Right lobe of liver (tissue), 6 donors: ENCODE data around the gene PPRC1. TPM values are rescaled to one million over a fixed set of nuclear protein-coding genes. Genes with fewer than 3 reads are reported as not detected.

ENCODE experiments used
- ATAC-seq, 4 donors: fragments of 200-7000 bp; cut with Tn5 transposase; one replicate each; pipeline ENCODE4 v1.9.1; 2020; ENCODE audit warnings: mild to moderate bottlenecking in 4 of 4, moderate library complexity in 4 of 4
- DNase-seq, 3 donors: peaks; one replicate each; pipeline ENCODE4 v3.0.0-alpha.2; 2020
- H3K27ac ChIP-seq, 3 donors: fragments of 200-600 bp; one replicate each; pipeline ENCODE4 v1.8.0; 2022
- H3K27me3 ChIP-seq, 2 donors: fragments of 200-600 bp; one replicate each; pipeline ENCODE4 v1.8.0; 2022
- H3K36me3 ChIP-seq, 4 donors: fragments of 200-600 bp; sonication (generic) in 1 of 4; one replicate each; pipeline versions ENCODE4 v1.5.1 to v1.8.0; 2017 to 2022; ENCODE audit warnings: control low read depth in 1 of 4
- H3K4me1 ChIP-seq, 4 donors: fragments of 200-600 bp; sonication (generic) in 1 of 4; one replicate each; pipeline versions ENCODE4 v1.5.1 to v1.8.0; 2017 to 2022; ENCODE audit warnings: control low read depth in 1 of 4
- H3K4me3 ChIP-seq, 3 donors: fragments of 200-600 bp; one replicate each; pipeline ENCODE4 v1.8.0; 2022
- H3K9me3 ChIP-seq, 4 donors: fragments of 200-600 bp; sonication (generic) in 1 of 4; one replicate each; pipeline versions ENCODE4 v1.5.1 to v1.8.0; 2017 to 2022; ENCODE audit warnings: control low read depth in 1 of 4
- CTCF ChIP-seq, 4 donors: fragments of 200-600 bp in 3 of 4; fragments of 450-650 bp in 1 of 4; IDR thresholded peaks; one replicate each; pipeline versions ENCODE4 v1.5.1 to v1.8.0; 2016 to 2022; ENCODE audit warnings: antibody characterized with exemption in 4 of 4, mild to moderate bottlenecking in 2 of 4
- POLR2A ChIP-seq: fragments of 450-650 bp; IDR thresholded peaks from one replicate; pipeline ENCODE4 v1.6.1; 2017; ENCODE audit warnings: antibody characterized with exemption, mild to moderate bottlenecking
- WGBS: methylation state at CpG from one replicate; pipeline ENCODE4 v1.1.6; 2018; ENCODE audit warnings: low coverage, low lambda C conversion rate; ENCODE audit not compliant: insufficient coverage; ENCODE audit errors: missing lambda C conversion rate; 5-methylcytosine and 5-hydroxymethylcytosine counted together
- intact Hi-C, 2 donors: fragments of 100-400 bp; cut with DNase I; formaldehyde crosslinking; loops; one replicate each; pipeline versions ENCODE4 v1.11.2 to v1.14.1; 2022
- total RNA-seq, 6 experiments: library from RNA; depleted of rRNA in 2 of 6; stranded (reverse); fragments of >200 nt in 2 of 6; fragmentation: NEBNext Ultra II Directional in 3 of 6; extraction: Animal tissue kit (Norgen Biotek cat#: 25700) in 3 of 6; gene quantifications; one replicate each; pipeline versions ENCODE4 v1.1.0 to v1.2.4, GENCODE V29; 2016 to 2023
- donor health status: DM: no; HTN: yes; CAD: no.
- donor health status: DM: no; HTN: no; CAD: no.
- donor health status: DM: no; HTN: no; CAD: no.
- donor health status: DM: no; HTN: yes; CAD: no.
- donor health status: DM: no; HTN: yes; CAD: no.

PPRC1 gene
- total RNA-seq, 6 experiments from 2014 or later = 7.9 to 18.2 (median 10.3) TPM

GRCh38 chr10:102109166-102110116 lies 23.4 kb upstream of the PPRC1 start:
- Histone ChIP-seq H3K36me3 (peaks cover 0 to 38% (median 22%) of the 10 kb centered on the region in 4 donors), H3K4me1 (peaks cover 0 to 13% (median 0%) of the 10 kb centered on the region in 4 donors), H3K9me3 (no peaks in the 10 kb centered on the region), H3K27ac (no peak overlapping the region), H3K27me3 (no peaks in the 10 kb centered on the region), H3K4me3 (no peak overlapping the region)
- ATAC-seq (no peak), DNase-seq (no peak)
- intact Hi-C loops = no loop called here
- WGBS = 93% methylated on average over 15 of the region's 24 CpGs
- TF ChIP-seq CTCF (IDR thresholded peaks at IDR 0.05) (no peak), POLR2A (no peak)

- intact Hi-C loops = no loop called here
- H3K4me3 ChIP-seq = no peak overlapping the region
- DNase-seq = no peak
- H3K36me3 ChIP-seq = peaks cover 0 to 38% (median 22%) of the 10 kb centered on the region in 4 donors
- TF ChIP-seq POLR2A = no peak
- TF ChIP-seq CTCF (IDR thresholded peaks at IDR 0.05) = no peak
- ATAC-seq = no peak
- 95% methylated on average over 12 of the region's 12 CpGs for WGBS
- no peak overlapping the region for H3K27ac ChIP-seq
- peaks cover 0 to 25% (median 3%) of the 10 kb centered on the region in 4 donors for H3K4me1 ChIP-seq
- H3K9me3 ChIP-seq = no peaks in the 10 kb centered on the region
- H3K27me3 ChIP-seq = no peaks in the 10 kb centered on the region
Observed at GRCh38 chr10:102111276-102111675, 21.6 kb upstream of the PPRC1 start.

- H3K27ac ChIP-seq = no peak overlapping the region
- H3K4me3 ChIP-seq = no peak overlapping the region
- ATAC-seq (no peak), DNase-seq (no peak)
- H3K4me1 ChIP-seq = peaks cover 0 to 35% (median 6%) of the 10 kb centered on the region in 4 donors
- WGBS = 80% methylated on average over 1 of the region's 3 CpGs
- no peaks in the 10 kb centered on the region for H3K9me3 ChIP-seq
- no peak for TF ChIP-seq CTCF (IDR thresholded peaks at IDR 0.05)
- intact Hi-C loops = no loop called here
- no peaks in the 10 kb centered on the region for H3K27me3 ChIP-seq
- H3K36me3 ChIP-seq = peaks cover 0 to 38% (median 22%) of the 10 kb centered on the region in 4 donors
Observed at GRCh38 chr10:102112210-102112817, 20.5 kb upstream of the PPRC1 start.

- Histone ChIP-seq H3K27me3 (no peaks in the 10 kb centered on the region), H3K27ac (no peak overlapping the region), H3K36me3 (peaks cover 0 to 30% (median 20%) of the 10 kb centered on the region in 4 donors), H3K9me3 (no peaks in the 10 kb centered on the region), H3K4me3 (peak overlapping the region in 2 of 3 donors; percentile 70 to 74), H3K4me1 (peaks cover 0 to 46% (median 14%) of the 10 kb centered on the region in 4 donors)
- 81% methylated on average over 5 of the region's 7 CpGs for WGBS
- ATAC-seq (no peak), DNase-seq (no peak)
- TF ChIP-seq CTCF (IDR thresholded peaks at IDR 0.05) = no peak
- no peak for TF ChIP-seq POLR2A
- intact Hi-C loops = no loop called here
Observed at GRCh38 chr10:102113261-102113955, 19.4 kb upstream of the PPRC1 start.
